ENCODE measurements around the gene RBM25.

RBM25 gene

DNA sequence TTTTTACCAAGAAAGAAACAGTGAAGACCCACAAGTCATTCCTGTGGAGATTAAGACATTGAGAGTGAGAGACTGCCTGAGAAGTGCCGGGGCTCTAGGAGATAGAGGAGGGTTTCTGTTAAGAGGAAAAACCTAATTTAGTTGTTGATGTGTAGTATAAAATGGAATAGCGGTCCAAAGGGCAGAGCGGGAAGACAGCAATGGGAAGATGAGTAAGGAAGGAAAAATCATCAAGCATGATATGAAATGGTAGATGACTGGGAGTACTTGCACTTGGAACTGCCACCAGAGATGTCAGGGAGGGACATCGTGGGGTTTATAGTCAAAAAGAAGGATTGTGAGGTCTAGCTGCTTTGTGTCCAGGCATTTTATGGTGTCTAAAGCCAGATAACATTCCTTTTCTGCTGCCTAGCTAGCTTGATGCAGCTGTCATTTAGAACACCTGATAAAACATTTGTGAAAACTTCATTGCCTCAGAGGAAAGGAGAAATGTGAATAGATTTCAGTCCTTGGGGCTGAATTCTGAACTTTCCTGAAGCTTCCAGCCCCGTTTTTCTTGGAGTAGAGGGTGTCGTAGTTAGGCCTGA, 57.8 kb downstream of the RBM25 start:
- no peak overlapping the region for H3K4me2 ChIP-seq (ENCODE audit: low read length)
- no peak overlapping the region for H4K8ac ChIP-seq (ENCODE audit: low read depth, low read length)
- H3K36me3 ChIP-seq (ENCODE audit: control insufficient read depth in 1 of 2, insufficient read depth in 2 of 2, low read length in 2 of 2) = peaks cover 21 to 44% of the 10 kb centered on the region in 2 experiments
- WGBS (ENCODE audit: extremely low coverage, insufficient coverage, insufficient read length) = no CpG with 5 or more reads among the region's 6 CpGs
- H3K79me2 ChIP-seq (ENCODE audit: control insufficient read depth, insufficient read depth, low read length, poor library complexity) = no peaks in the 10 kb centered on the region
- H3K27me3 ChIP-seq (ENCODE audit: insufficient read depth, low read length) = no peaks in the 10 kb centered on the region
- H4K91ac ChIP-seq (ENCODE audit: low read depth, low read length) = no peak overlapping the region
- H3K18ac ChIP-seq (ENCODE audit: low read length) = no peak overlapping the region
- no peak overlapping the region for H3K4ac ChIP-seq (ENCODE audit: low read depth, low read length)
- H2BK5ac ChIP-seq (ENCODE audit: low read depth, low read length, poor library complexity) = no peak overlapping the region
- H2AK5ac ChIP-seq (ENCODE audit: low read length) = no peak overlapping the region
- no peak overlapping the region for H3K9ac ChIP-seq (ENCODE audit: low read length)
- H3K4me3 ChIP-seq (ENCODE audit: low read depth, low read length) = no peak overlapping the region
- no peaks in the 10 kb centered on the region for H3K79me1 ChIP-seq (ENCODE audit: low read length)
- H3K4me1 ChIP-seq (ENCODE audit: control insufficient read depth in 1 of 2, insufficient read depth in 2 of 2, low read length in 2 of 2) = no peaks in the 10 kb centered on the region
- no peak for DNase-seq
- H3K9me3 ChIP-seq (ENCODE audit: insufficient read depth, low read depth, low read length) = no peaks in the 10 kb centered on the region
- H2BK12ac ChIP-seq (ENCODE audit: low read length) = no peak overlapping the region
- no peak overlapping the region for H3K27ac ChIP-seq (ENCODE audit: low read depth, low read length)
- no peak overlapping the region for H3K23ac ChIP-seq (ENCODE audit: low read length)
- no peak overlapping the region for H3K14ac ChIP-seq (ENCODE audit: low read length)
- no peak overlapping the region for H2BK120ac ChIP-seq (ENCODE audit: insufficient read depth, low read length, poor library complexity)
- no peak overlapping the region for H4K12ac ChIP-seq (ENCODE audit: low read depth, low read length)
- no peak overlapping the region for H2AFZ ChIP-seq (ENCODE audit: insufficient read depth, low read length, poor library complexity)

- DNase-seq = no peak
- Histone ChIP-seq H2AK5ac (ENCODE audit: low read length) (no peak overlapping the region), H3K23ac (ENCODE audit: low read length) (no peak overlapping the region), H3K14ac (ENCODE audit: low read length) (no peak overlapping the region), H3K4ac (ENCODE audit: low read depth, low read length) (no peak overlapping the region), H3K27me3 (ENCODE audit: insufficient read depth, low read length) (no peaks in the 10 kb centered on the region), H3K4me3 (ENCODE audit: low read depth, low read length) (no peak overlapping the region), H3K9ac (ENCODE audit: low read length) (no peak overlapping the region), H2BK12ac (ENCODE audit: low read length) (no peak overlapping the region), H4K12ac (ENCODE audit: low read depth, low read length) (no peak overlapping the region), H3K4me1 (ENCODE audit: control insufficient read depth in 1 of 2, insufficient read depth in 2 of 2, low read length in 2 of 2) (peaks cover 0 to 2% of the 10 kb centered on the region in 2 experiments), H3K9me3 (ENCODE audit: insufficient read depth, low read depth, low read length) (no peaks in the 10 kb centered on the region), H3K18ac (ENCODE audit: low read length) (no peak overlapping the region), H3K27ac (ENCODE audit: low read depth, low read length) (no peak overlapping the region), H3K79me2 (ENCODE audit: control insufficient read depth, insufficient read depth, low read length, poor library complexity) (no peaks in the 10 kb centered on the region), H4K8ac (ENCODE audit: low read depth, low read length) (no peak overlapping the region), H2AFZ (ENCODE audit: insufficient read depth, low read length, poor library complexity) (no peak overlapping the region), H2BK120ac (ENCODE audit: insufficient read depth, low read length, poor library complexity) (no peak overlapping the region), H3K36me3 (ENCODE audit: control insufficient read depth in 1 of 2, insufficient read depth in 2 of 2, low read length in 2 of 2) (peaks cover 13 to 14% of the 10 kb centered on the region in 2 experiments), H3K4me2 (ENCODE audit: low read length) (no peak overlapping the region), H3K79me1 (ENCODE audit: low read length) (no peaks in the 10 kb centered on the region), H2BK5ac (ENCODE audit: low read depth, low read length, poor library complexity) (no peak overlapping the region), H4K91ac (ENCODE audit: low read depth, low read length) (no peak overlapping the region)
- WGBS (ENCODE audit: extremely low coverage, insufficient coverage, insufficient read length) = no CpG with 5 or more reads among the region's 6 CpGs
Observed at GRCh38 chr14:73124180-73124894, 66.0 kb downstream of the RBM25 start.

DNA sequence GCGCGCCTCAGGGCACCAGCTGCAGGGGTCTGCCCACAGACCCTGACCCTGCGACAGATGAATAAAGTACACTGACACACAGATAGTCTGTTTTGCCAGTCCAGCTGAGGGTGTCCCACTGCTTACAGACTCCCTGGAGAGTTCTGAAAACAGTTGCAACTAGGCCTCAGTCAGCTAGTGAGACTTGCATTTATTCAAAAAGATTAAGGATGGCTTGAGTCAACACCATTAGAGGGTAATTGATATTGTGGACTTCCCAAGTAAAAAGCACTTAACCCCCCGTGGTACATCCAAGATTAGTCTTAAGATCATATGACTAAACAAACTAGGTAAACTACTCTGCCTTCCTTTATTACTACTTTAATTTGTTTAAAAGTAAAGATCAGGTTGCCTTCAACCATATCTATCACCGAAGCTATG, 66.8 kb downstream of the RBM25 start:
- H3K4me2 ChIP-seq (ENCODE audit: low read length) = no peak overlapping the region
- no peak overlapping the region for H3K4me3 ChIP-seq (ENCODE audit: low read depth, low read length)
- no peak overlapping the region for H4K91ac ChIP-seq (ENCODE audit: low read depth, low read length)
- no peak overlapping the region for H2AK5ac ChIP-seq (ENCODE audit: low read length)
- H3K18ac ChIP-seq (ENCODE audit: low read length) = no peak overlapping the region
- H2BK5ac ChIP-seq (ENCODE audit: low read depth, low read length, poor library complexity) = no peak overlapping the region
- H3K23ac ChIP-seq (ENCODE audit: low read length) = no peak overlapping the region
- H3K4me1 ChIP-seq (ENCODE audit: control insufficient read depth in 1 of 2, insufficient read depth in 2 of 2, low read length in 2 of 2) = peaks cover 0 to 2% of the 10 kb centered on the region in 2 experiments
- H3K4ac ChIP-seq (ENCODE audit: low read depth, low read length) = no peak overlapping the region
- no peaks in the 10 kb centered on the region for H3K9me3 ChIP-seq (ENCODE audit: insufficient read depth, low read depth, low read length)
- H4K12ac ChIP-seq (ENCODE audit: low read depth, low read length) = no peak overlapping the region
- no peak overlapping the region for H3K14ac ChIP-seq (ENCODE audit: low read length)
- H3K36me3 ChIP-seq (ENCODE audit: control insufficient read depth in 1 of 2, insufficient read depth in 2 of 2, low read length in 2 of 2) = peaks cover 13 to 14% of the 10 kb centered on the region in 2 experiments
- H2AFZ ChIP-seq (ENCODE audit: insufficient read depth, low read length, poor library complexity) = no peak overlapping the region
- no peaks in the 10 kb centered on the region for H3K79me2 ChIP-seq (ENCODE audit: control insufficient read depth, insufficient read depth, low read length, poor library complexity)
- no peak for DNase-seq
- no CpG with 5 or more reads among the region's 5 CpGs for WGBS (ENCODE audit: extremely low coverage, insufficient coverage, insufficient read length)
- H3K9ac ChIP-seq (ENCODE audit: low read length) = no peak overlapping the region
- no peaks in the 10 kb centered on the region for H3K27me3 ChIP-seq (ENCODE audit: insufficient read depth, low read length)
- no peaks in the 10 kb centered on the region for H3K79me1 ChIP-seq (ENCODE audit: low read length)
- no peak overlapping the region for H4K8ac ChIP-seq (ENCODE audit: low read depth, low read length)
- no peak overlapping the region for H2BK12ac ChIP-seq (ENCODE audit: low read length)
- no peak overlapping the region for H2BK120ac ChIP-seq (ENCODE audit: insufficient read depth, low read length, poor library complexity)
- H3K27ac ChIP-seq (ENCODE audit: low read depth, low read length) = no peak overlapping the region

- no peak overlapping the region for H2BK120ac ChIP-seq (ENCODE audit: insufficient read depth, low read length, poor library complexity)
- H4K91ac ChIP-seq (ENCODE audit: low read depth, low read length) = no peak overlapping the region
- no peak overlapping the region for H2AFZ ChIP-seq (ENCODE audit: insufficient read depth, low read length, poor library complexity)
- no peak overlapping the region for H3K18ac ChIP-seq (ENCODE audit: low read length)
- H3K14ac ChIP-seq (ENCODE audit: low read length) = no peak overlapping the region
- H3K79me1 ChIP-seq (ENCODE audit: low read length) = no peaks in the 10 kb centered on the region
- H3K9ac ChIP-seq (ENCODE audit: low read length) = no peak overlapping the region
- H3K9me3 ChIP-seq (ENCODE audit: insufficient read depth, low read depth, low read length) = no peaks in the 10 kb centered on the region
- no peak overlapping the region for H4K12ac ChIP-seq (ENCODE audit: low read depth, low read length)
- no peak overlapping the region for H2BK5ac ChIP-seq (ENCODE audit: low read depth, low read length, poor library complexity)
- no peaks in the 10 kb centered on the region for H3K79me2 ChIP-seq (ENCODE audit: control insufficient read depth, insufficient read depth, low read length, poor library complexity)
- no CpG with 5 or more reads among the region's 3 CpGs for WGBS (ENCODE audit: extremely low coverage, insufficient coverage, insufficient read length)
- no peak overlapping the region for H3K27ac ChIP-seq (ENCODE audit: low read depth, low read length)
- no peak overlapping the region for H2AK5ac ChIP-seq (ENCODE audit: low read length)
- no peak overlapping the region for H2BK12ac ChIP-seq (ENCODE audit: low read length)
- peak in 1 of 2 donors; percentile 68 for DNase-seq
- H3K4me2 ChIP-seq (ENCODE audit: low read length) = no peak overlapping the region
- no peak overlapping the region for H4K8ac ChIP-seq (ENCODE audit: low read depth, low read length)
- peaks cover 13 to 14% of the 10 kb centered on the region in 2 experiments for H3K36me3 ChIP-seq (ENCODE audit: control insufficient read depth in 1 of 2, insufficient read depth in 2 of 2, low read length in 2 of 2)
- no peak overlapping the region for H3K4me3 ChIP-seq (ENCODE audit: low read depth, low read length)
- H3K4me1 ChIP-seq (ENCODE audit: control insufficient read depth in 1 of 2, insufficient read depth in 2 of 2, low read length in 2 of 2) = peaks cover 0 to 2% of the 10 kb centered on the region in 2 experiments
- no peak overlapping the region for H3K4ac ChIP-seq (ENCODE audit: low read depth, low read length)
- H3K23ac ChIP-seq (ENCODE audit: low read length) = no peak overlapping the region
- H3K27me3 ChIP-seq (ENCODE audit: insufficient read depth, low read length) = no peaks in the 10 kb centered on the region
Observed at GRCh38 chr14:73125746-73126145, 67.4 kb downstream of the RBM25 start.

Data from trophoblast cell (in vitro differentiated cells and primary cell).